ENCODE data around the gene ROBO1. TPM values are rescaled to one million over a fixed set of nuclear protein-coding genes. Genes with fewer than 3 reads are reported as not detected.

ROBO1 gene
- total RNA-seq, 1 experiment from 2014 or later: 7.0 TPM

DNA sequence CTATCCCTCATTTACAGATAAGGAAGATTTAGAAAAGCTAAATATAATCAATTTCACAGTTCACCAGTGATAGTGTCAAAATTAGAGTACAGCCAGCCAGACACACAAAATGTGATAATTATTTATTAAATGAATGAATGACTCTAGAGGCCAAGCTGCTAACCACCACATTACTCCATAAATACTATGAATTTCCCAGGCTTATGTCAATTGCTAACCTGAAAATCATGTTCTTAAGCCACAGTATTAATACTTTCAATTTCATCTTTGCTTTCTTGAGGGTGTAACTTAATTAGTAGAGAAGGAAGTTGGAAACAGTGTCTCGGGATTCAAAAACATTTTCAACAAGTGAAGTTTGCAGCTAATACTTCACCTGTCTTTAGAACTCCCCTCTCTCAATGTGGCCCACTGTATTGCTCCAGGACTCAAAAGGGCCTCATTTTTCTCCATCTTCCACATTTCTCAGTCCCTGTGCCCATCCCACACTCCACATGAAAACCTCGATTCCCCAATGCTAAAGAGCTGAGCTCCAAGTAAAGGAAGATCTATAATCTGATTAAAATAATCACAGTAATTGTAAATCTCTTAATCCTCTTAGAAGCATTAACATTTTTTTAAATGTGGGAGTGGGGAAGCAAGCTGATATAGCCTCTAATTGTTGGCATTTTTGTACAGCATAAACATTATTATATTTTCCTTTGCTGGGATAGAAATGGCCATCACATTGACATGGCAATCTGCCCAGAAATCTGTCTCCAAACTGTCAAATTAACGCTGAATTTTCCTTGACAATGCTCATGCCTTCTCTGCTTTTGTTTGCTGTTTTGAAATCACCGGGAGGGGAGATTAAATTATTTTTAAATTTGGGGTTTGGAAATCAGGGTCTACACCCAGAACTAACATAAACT, 765.1 kb downstream of the ROBO1 start:
- H3K27me3 ChIP-seq: no peaks in the 10 kb centered on the region
- H3K9me3 ChIP-seq: no peaks in the 10 kb centered on the region
- H3K36me3 ChIP-seq: no peaks in the 10 kb centered on the region
- no peak for DNase-seq
- H3K4me3 ChIP-seq: no peak overlapping the region

DNA sequence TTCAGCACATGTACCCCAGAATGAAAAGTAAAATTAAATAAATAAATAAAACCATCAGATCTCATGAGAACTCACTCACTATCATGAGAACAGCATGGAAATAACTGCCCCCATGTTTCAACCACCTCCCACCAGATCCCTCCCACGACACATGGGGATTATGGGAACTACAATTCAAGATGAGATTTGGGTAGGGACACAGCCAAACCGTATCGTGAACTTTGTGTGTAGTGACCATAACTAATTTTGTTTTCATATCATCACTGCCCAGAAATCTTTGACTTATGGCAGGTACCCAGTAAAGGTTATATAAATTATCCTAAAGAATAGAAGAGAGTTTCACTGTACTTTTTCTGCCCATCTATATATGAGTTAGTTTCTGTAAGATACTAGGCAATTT, 766.5 kb downstream of the ROBO1 start:
- Histone ChIP-seq H3K27me3 (no peaks in the 10 kb centered on the region), H3K9me3 (no peaks in the 10 kb centered on the region), H3K36me3 (no peaks in the 10 kb centered on the region), H3K4me3 (no peak overlapping the region)
- DNase-seq: no peak

- Histone ChIP-seq H3K4me3 (no peak overlapping the region), H3K36me3 (no peaks in the 10 kb centered on the region), H3K9me3 (no peaks in the 10 kb centered on the region), H3K27me3 (no peaks in the 10 kb centered on the region)
- no peak for DNase-seq
Observed at GRCh38 chr3:78999139-78999538, 768.7 kb downstream of the ROBO1 start.

- H3K27me3 ChIP-seq: no peaks in the 10 kb centered on the region
- H3K9me3 ChIP-seq: no peaks in the 10 kb centered on the region
- no peaks in the 10 kb centered on the region for H3K36me3 ChIP-seq
- H3K4me3 ChIP-seq: no peak overlapping the region
- DNase-seq: no peak
Observed at GRCh38 chr3:78995087-78995486, 772.7 kb downstream of the ROBO1 start.

DNA sequence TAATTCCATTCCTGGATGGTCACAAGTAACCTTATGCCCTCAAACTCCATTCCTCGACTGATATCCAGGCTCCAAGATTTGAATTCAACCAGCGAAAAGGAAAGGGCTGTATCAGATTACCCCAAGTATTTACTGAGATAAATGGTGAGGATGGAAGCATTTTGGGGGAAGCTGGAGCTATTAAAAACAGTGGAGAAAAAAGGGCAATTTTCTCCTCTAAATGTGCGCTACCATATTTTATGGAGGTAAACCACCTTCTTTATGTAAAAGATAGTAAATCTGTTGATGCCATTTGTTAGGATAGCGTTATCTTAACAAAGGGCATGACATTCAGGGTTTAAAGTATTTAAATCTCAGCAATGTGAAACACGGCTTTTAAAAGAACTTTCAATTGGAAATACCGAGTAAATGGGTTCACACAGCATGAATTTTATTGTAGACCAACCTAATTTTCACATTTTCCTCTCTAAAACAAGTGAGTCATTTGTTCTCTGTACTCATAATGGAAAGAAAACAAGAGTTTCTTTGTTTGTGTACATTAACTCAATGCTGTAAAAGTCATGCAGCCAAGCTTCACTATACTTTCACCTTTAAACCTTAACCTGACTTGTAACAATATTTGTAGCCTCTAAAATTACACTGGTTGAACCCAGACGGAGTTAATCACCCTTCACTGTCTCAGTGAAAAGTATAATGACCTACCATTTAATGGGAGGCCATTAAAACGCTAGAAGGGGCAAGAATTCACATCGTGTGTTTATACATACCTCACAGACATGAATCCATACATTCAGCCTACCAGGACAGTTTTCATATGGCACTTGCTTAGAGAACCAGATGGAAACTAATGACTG, 773.4 kb downstream of the ROBO1 start:
- Histone ChIP-seq H3K27me3 (no peaks in the 10 kb centered on the region), H3K36me3 (no peaks in the 10 kb centered on the region), H3K9me3 (no peaks in the 10 kb centered on the region), H3K4me3 (no peak overlapping the region)
- DNase-seq: no peak

DNA sequence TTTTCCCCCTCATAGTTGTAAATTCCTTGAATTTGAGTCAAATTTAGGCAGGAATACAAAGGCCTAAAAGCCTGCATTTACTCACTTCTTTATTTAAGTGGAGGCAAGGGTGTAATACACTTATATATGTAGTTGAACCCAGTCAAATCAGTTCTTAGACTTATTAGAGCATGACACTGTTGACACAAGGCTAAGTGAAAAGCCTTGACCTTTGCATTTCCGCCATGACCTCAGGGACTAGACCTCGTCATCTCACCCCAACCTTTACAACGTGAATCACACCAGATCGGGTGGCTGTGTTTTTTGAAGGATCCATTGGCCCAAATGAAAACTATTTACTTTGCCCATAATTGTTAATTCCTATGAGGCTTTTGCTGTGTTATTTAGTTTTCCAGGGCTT, 774.4 kb downstream of the ROBO1 start:
- H3K9me3 ChIP-seq: no peaks in the 10 kb centered on the region
- DNase-seq: no peak
- no peaks in the 10 kb centered on the region for H3K27me3 ChIP-seq
- no peaks in the 10 kb centered on the region for H3K36me3 ChIP-seq
- no peak overlapping the region for H3K4me3 ChIP-seq

DNA sequence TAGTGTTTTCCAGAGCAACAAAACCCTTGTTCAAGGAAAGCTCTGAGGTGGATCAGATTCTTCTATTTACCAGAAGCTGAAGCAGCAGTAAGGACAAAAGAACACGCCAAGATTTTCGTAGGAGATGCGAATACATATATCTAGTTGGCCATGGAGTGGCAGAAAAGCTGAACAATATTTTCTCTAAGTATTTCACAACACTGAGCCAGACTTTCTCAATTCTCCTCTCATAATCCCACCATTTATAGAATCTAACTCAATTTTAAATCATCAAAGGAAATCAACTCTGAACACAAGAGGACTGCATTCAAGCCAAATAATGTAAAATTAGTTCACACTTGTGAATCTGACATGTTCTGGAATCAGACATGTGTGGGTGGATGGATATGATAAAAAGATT, 775.0 kb downstream of the ROBO1 start:
- no peak for DNase-seq
- no peaks in the 10 kb centered on the region for H3K27me3 ChIP-seq
- no peak overlapping the region for H3K4me3 ChIP-seq
- no peaks in the 10 kb centered on the region for H3K36me3 ChIP-seq
- H3K9me3 ChIP-seq: no peaks in the 10 kb centered on the region

DNA sequence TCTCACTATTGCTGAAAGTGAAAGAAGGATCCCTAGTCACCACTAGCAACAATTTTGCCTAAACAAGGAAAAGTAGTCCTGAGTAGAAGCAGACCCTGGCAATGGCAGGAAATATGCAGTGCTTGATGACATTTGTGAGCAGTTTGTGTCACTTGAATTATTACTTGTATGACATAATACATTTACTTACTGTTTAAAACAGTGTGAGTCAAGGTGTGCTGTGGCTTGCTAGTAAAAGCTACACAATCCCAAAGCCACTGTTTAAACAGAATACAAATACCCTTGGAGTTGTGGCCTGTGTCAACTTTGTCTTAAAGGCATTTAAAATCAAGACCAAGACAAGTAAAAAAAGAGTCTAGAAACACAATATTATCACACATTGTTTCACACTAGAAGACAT, 775.4 kb downstream of the ROBO1 start:
- no peak for DNase-seq
- H3K36me3 ChIP-seq: no peaks in the 10 kb centered on the region
- H3K9me3 ChIP-seq: no peaks in the 10 kb centered on the region
- no peak overlapping the region for H3K4me3 ChIP-seq
- no peaks in the 10 kb centered on the region for H3K27me3 ChIP-seq

DNA sequence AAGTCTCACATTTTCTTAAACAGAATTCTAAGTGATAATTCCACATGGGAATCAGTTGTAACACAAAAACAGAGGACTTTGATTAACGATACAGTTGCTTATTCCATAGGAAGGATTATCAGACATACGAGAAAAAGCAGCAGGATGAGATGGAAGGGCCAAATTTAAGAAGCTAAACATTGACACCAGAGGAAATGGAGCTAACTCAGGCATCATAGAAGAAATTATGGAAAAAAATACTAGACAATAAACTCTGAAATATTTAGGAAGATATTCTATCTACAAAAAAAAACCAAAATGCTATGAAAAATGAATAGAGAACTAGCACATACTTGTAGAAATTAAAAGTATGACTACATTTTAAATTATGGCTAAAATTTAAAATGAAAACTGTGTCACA, 776.1 kb downstream of the ROBO1 start:
- H3K27me3 ChIP-seq: no peaks in the 10 kb centered on the region
- no peaks in the 10 kb centered on the region for H3K36me3 ChIP-seq
- H3K4me3 ChIP-seq: no peak overlapping the region
- no peak for DNase-seq
- no peaks in the 10 kb centered on the region for H3K9me3 ChIP-seq

GRCh38 chr3:78990156-78990555, 777.6 kb downstream of the ROBO1 start:
- no peak overlapping the region for H3K4me3 ChIP-seq
- no peaks in the 10 kb centered on the region for H3K36me3 ChIP-seq
- no peaks in the 10 kb centered on the region for H3K9me3 ChIP-seq
- no peaks in the 10 kb centered on the region for H3K27me3 ChIP-seq
- DNase-seq: no peak

GRCh38 chr3:78988324-78988723, 779.5 kb downstream of the ROBO1 start:
- no peak overlapping the region for H3K4me3 ChIP-seq
- H3K9me3 ChIP-seq: no peaks in the 10 kb centered on the region
- H3K27me3 ChIP-seq: no peaks in the 10 kb centered on the region
- H3K36me3 ChIP-seq: no peaks in the 10 kb centered on the region
- no peak for DNase-seq

- no peaks in the 10 kb centered on the region for H3K27me3 ChIP-seq
- DNase-seq: no peak
- H3K36me3 ChIP-seq: no peaks in the 10 kb centered on the region
- no peak overlapping the region for H3K4me3 ChIP-seq
- no peaks in the 10 kb centered on the region for H3K9me3 ChIP-seq
Observed at GRCh38 chr3:78986416-78987101, 781.2 kb downstream of the ROBO1 start.

GRCh38 chr3:78985981-78986380, 781.8 kb downstream of the ROBO1 start:
- Histone ChIP-seq H3K36me3 (no peaks in the 10 kb centered on the region), H3K4me3 (no peak overlapping the region), H3K27me3 (no peaks in the 10 kb centered on the region), H3K9me3 (no peaks in the 10 kb centered on the region)
- DNase-seq: no peak

DNA sequence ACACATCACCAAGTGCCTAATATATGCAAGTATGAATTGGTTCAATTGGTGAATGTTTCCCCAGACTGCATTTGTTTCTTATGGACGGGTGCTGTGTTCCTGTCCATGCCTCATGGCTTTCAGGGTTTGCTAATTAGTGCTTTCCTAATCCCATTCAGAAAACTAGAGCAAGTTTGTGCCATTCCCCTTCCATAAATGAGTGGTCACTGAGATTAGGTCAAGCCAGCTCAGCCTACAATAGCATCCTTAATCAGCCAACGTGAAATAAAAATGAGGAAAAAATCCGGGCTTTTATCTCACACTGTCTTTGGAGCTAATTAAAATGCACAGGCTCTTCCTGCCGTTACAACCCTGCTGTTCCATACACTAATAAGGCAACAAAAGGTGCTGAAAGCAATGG, 788.8 kb downstream of the ROBO1 start:
- Histone ChIP-seq H3K9me3 (no peaks in the 10 kb centered on the region), H3K27me3 (no peaks in the 10 kb centered on the region), H3K4me3 (no peak overlapping the region), H3K36me3 (no peaks in the 10 kb centered on the region)
- DNase-seq: no peak

- no peak for DNase-seq
- H3K27me3 ChIP-seq: no peaks in the 10 kb centered on the region
- no peak overlapping the region for H3K4me3 ChIP-seq
- H3K36me3 ChIP-seq: no peaks in the 10 kb centered on the region
- H3K9me3 ChIP-seq: no peaks in the 10 kb centered on the region
Observed at GRCh38 chr3:78978037-78978436, 789.8 kb downstream of the ROBO1 start.

- no peaks in the 10 kb centered on the region for H3K27me3 ChIP-seq
- DNase-seq: no peak
- H3K36me3 ChIP-seq: no peaks in the 10 kb centered on the region
- H3K9me3 ChIP-seq: no peaks in the 10 kb centered on the region
- H3K4me3 ChIP-seq: no peak overlapping the region
Observed at GRCh38 chr3:78977073-78977472, 790.7 kb downstream of the ROBO1 start.

GRCh38 chr3:78976200-78976599, 791.6 kb downstream of the ROBO1 start:
- Histone ChIP-seq H3K27me3 (no peaks in the 10 kb centered on the region), H3K4me3 (no peak overlapping the region), H3K9me3 (no peaks in the 10 kb centered on the region), H3K36me3 (no peaks in the 10 kb centered on the region)
- DNase-seq: no peak

All from MG63 (cell line).